Astrocyte (in vitro differentiated cells and primary cell): Measurements from ENCODE around the gene PYY. TPM values are rescaled to one million over a fixed set of nuclear protein-coding genes. Genes with fewer than 3 reads are reported as not detected.
"Not testable (repeated sequence)": the region's sequence is repeated elsewhere in the genome, so short reads cannot be mapped to it uniquely, and the experiment has no call there.

Source experiments
- DNase-seq: peaks from one replicate; pipeline ENCODE4 v3.0.0-alpha.2; 2010; ENCODE audit warnings: low read depth
- FAIRE-seq: peaks from 2 replicates; lab custom pipeline; 2011; peaks lifted over from hg19 to GRCh38; lab: Jason Lieb, UNC
- H2AFZ ChIP-seq: 2 replicates; pipeline ENCODE4 v1.6.0; 2012; ENCODE audit warnings: low read depth, low read length, inconsistent platforms
- H3K27ac ChIP-seq: 2 replicates; pipeline ENCODE4 v1.5.1; 2011; ENCODE audit warnings: low read depth, low read length, inconsistent platforms
- H3K27me3 ChIP-seq: 2 replicates; pipeline ENCODE4 v1.6.0; 2011; ENCODE audit warnings: low read length, inconsistent platforms; ENCODE audit not compliant: insufficient read depth
- H3K36me3 ChIP-seq: 2 replicates; pipeline ENCODE4 v1.5.1; 2011; ENCODE audit warnings: low read length, inconsistent platforms; ENCODE audit not compliant: insufficient read depth
- H3K4me1 ChIP-seq: 2 replicates; pipeline ENCODE4 v1.5.1; 2011; ENCODE audit warnings: low read length, inconsistent platforms; ENCODE audit not compliant: insufficient read depth
- H3K4me2 ChIP-seq: 2 replicates; pipeline ENCODE4 v1.6.0; 2012; ENCODE audit warnings: low read length, inconsistent platforms
- H3K4me3 ChIP-seq: 2 replicates; pipeline ENCODE4 v1.5.1; 2011; ENCODE audit warnings: low read depth, mild to moderate bottlenecking, low read length, inconsistent platforms; ENCODE audit not compliant: insufficient read depth
- H3K79me2 ChIP-seq: 2 replicates; pipeline ENCODE4 v1.6.0; 2012; ENCODE audit warnings: mild to moderate bottlenecking, low read length, inconsistent platforms; ENCODE audit not compliant: insufficient read depth
- H3K9ac ChIP-seq: 2 replicates; pipeline ENCODE4 v1.6.0; 2012; ENCODE audit warnings: mild to moderate bottlenecking, low read length, inconsistent platforms
- H3K9me3 ChIP-seq: 2 replicates; pipeline ENCODE4 v1.5.1; 2012; ENCODE audit warnings: low read depth, mild to moderate bottlenecking, low read length, inconsistent platforms; ENCODE audit not compliant: insufficient read depth
- H4K20me1 ChIP-seq: 2 replicates; pipeline ENCODE4 v1.6.0; 2012; ENCODE audit warnings: low read length, inconsistent platforms; ENCODE audit not compliant: insufficient read depth
- H3K27ac Mint-ChIP-seq: one replicate; pipeline ENCODE4 v1.8.0; 2021; ENCODE audit warnings: mild to moderate bottlenecking, mixed read lengths; ENCODE audit not compliant: unreplicated experiment
- H3K27me3 Mint-ChIP-seq: one replicate; pipeline ENCODE4 v1.8.0; 2021; ENCODE audit warnings: low read depth, mixed read lengths; ENCODE audit not compliant: unreplicated experiment
- H3K36me3 Mint-ChIP-seq: one replicate; pipeline ENCODE4 v1.8.0; 2021; ENCODE audit warnings: low read depth, mixed read lengths; ENCODE audit not compliant: unreplicated experiment
- H3K4me1 Mint-ChIP-seq: one replicate; pipeline ENCODE4 v1.8.0; 2021; ENCODE audit warnings: low read depth, mixed read lengths; ENCODE audit not compliant: unreplicated experiment
- H3K4me3 Mint-ChIP-seq: one replicate; pipeline ENCODE4 v1.8.0; 2021; ENCODE audit warnings: mild to moderate bottlenecking, moderate library complexity, mixed read lengths; ENCODE audit not compliant: unreplicated experiment
- H3K9me3 Mint-ChIP-seq: one replicate; pipeline ENCODE4 v1.8.0; 2021; ENCODE audit warnings: mild to moderate bottlenecking, mixed read lengths; ENCODE audit not compliant: unreplicated experiment
- EZH2 ChIP-seq: IDR thresholded peaks from 2 replicates; pipeline ENCODE4 v1.6.1; 2012; ENCODE audit warnings: mild to moderate bottlenecking, low read length, inconsistent platforms; ENCODE audit not compliant: insufficient read depth
- total RNA-seq: library from RNA; stranded (reverse); gene quantifications from 2 replicates; pipeline ENCODE4 v1.2.1, GENCODE V29; 2021
- TF ChIP-seq, protein P1 (sequence below): IDR thresholded peaks from 2 replicates; pipeline ENCODE4 v1.5.1; 2011; ENCODE audit warnings: low read depth, mild to moderate bottlenecking, inconsistent platforms, low read length, moderate library complexity; ENCODE audit not compliant: insufficient read depth

The PYY gene
- total RNA-seq, 1 donor from 2014 or later: not detected

DNA sequence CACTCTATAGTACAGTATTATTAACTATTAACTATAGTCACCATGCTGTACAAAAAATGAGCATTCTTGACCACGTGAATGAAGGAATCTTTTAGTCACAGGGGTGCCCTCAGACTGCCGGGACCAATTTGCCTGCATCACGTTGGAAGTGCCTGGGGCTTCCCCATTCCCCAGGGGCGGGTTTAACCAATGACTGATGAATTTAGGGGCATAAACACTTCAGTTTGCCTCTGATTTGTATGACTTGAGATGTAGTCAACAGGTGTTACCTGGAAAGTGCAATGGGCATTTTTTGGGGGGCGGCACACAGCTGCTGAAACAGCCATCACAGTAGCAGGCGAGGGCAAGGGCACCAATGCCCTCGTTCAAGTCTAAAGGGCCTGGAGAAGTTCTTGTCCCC is 8.7 kb upstream of the PYY start:
- H3K9me3 ChIP-seq: no peaks in the 10 kb centered on the region
- H3K9me3 Mint-ChIP-seq: peaks cover 3% of the 10 kb centered on the region
- no peaks in the 10 kb centered on the region for H3K36me3 Mint-ChIP-seq
- FAIRE-seq (no peak), DNase-seq (no peak)
- H3K4me1 ChIP-seq: no peaks in the 10 kb centered on the region
- H2AFZ ChIP-seq: no peak overlapping the region
- H3K4me3 ChIP-seq: no peak overlapping the region
- H3K4me1 Mint-ChIP-seq: peaks cover 5% of the 10 kb centered on the region
- H3K4me3 Mint-ChIP-seq: no peak overlapping the region
- H3K27me3 Mint-ChIP-seq: peaks cover 24% of the 10 kb centered on the region
- no peak overlapping the region for H3K27ac ChIP-seq
- no peaks in the 10 kb centered on the region for H3K36me3 ChIP-seq
- TF ChIP-seq, protein P1, sequence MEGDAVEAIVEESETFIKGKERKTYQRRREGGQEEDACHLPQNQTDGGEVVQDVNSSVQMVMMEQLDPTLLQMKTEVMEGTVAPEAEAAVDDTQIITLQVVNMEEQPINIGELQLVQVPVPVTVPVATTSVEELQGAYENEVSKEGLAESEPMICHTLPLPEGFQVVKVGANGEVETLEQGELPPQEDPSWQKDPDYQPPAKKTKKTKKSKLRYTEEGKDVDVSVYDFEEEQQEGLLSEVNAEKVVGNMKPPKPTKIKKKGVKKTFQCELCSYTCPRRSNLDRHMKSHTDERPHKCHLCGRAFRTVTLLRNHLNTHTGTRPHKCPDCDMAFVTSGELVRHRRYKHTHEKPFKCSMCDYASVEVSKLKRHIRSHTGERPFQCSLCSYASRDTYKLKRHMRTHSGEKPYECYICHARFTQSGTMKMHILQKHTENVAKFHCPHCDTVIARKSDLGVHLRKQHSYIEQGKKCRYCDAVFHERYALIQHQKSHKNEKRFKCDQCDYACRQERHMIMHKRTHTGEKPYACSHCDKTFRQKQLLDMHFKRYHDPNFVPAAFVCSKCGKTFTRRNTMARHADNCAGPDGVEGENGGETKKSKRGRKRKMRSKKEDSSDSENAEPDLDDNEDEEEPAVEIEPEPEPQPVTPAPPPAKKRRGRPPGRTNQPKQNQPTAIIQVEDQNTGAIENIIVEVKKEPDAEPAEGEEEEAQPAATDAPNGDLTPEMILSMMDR: no peak
- no peak for TF ChIP-seq EZH2
- H3K27ac Mint-ChIP-seq: no peak overlapping the region
- peaks cover 16% of the 10 kb centered on the region for H3K27me3 ChIP-seq
- no peaks in the 10 kb centered on the region for H3K79me2 ChIP-seq
- H3K4me2 ChIP-seq: no peak overlapping the region
- no peak overlapping the region for H3K9ac ChIP-seq
- H4K20me1 ChIP-seq: no peaks in the 10 kb centered on the region

DNA sequence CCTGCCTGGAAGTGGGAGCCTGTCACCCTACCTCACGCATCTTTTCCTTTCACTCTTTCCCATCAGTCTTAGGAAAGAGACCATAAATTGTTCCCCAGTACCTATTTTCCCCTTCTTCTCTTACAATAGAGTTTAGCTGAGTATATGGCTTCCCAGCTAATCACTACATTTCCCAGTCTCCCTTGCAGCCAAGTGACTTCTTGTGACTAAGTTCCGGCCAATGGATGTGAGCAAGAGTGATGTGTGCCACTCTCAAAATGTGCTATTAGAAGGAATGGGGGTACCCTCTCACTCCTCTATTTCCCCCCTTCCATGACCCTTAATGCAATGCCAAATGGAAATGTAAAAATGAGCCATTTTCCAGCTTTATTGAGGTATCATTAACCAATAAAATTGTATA is 8.2 kb upstream of the PYY start:
- DNase-seq: no peak
- Mint-ChIP-seq H3K36me3 (no peaks in the 10 kb centered on the region), H3K4me3 (no peak overlapping the region), H3K4me1 (peaks cover 5% of the 10 kb centered on the region), H3K27me3 (peaks cover 21% of the 10 kb centered on the region), H3K9me3 (peaks cover 3% of the 10 kb centered on the region), H3K27ac (no peak overlapping the region)
- Histone ChIP-seq H4K20me1 (no peaks in the 10 kb centered on the region), H3K79me2 (no peaks in the 10 kb centered on the region), H3K9ac (no peak overlapping the region), H3K4me1 (no peaks in the 10 kb centered on the region), H3K4me2 (no peak overlapping the region), H3K27me3 (peaks cover 16% of the 10 kb centered on the region), H3K9me3 (no peaks in the 10 kb centered on the region), H3K27ac (no peak overlapping the region), H2AFZ (no peak overlapping the region), H3K4me3 (no peak overlapping the region), H3K36me3 (no peaks in the 10 kb centered on the region)
- TF ChIP-seq, protein P1: no peak
- TF ChIP-seq EZH2: no peak
- FAIRE-seq: no peak

DNA sequence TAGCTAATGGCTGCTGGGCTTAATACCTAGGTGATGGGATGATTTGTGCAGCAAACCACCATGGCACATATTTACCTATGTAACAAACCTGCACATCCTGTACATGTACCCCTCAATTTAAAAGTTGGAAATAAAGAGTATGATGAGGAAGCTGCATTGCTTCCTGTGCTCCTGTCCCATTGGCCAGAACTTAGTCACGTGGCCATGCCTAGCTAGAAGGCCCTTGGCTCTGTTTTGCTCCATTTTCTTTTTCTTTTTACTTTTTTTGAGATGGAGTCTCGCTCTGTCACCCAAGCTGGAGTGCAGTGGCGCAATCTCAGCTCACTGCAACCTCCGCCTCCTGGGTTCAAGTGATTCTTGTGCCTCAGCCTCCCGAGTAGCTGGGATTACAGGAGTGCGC is 7.6 kb upstream of the PYY start:
- H3K9me3 ChIP-seq, H3K4me2 ChIP-seq, H3K4me3 Mint-ChIP-seq, H3K36me3 Mint-ChIP-seq, FAIRE-seq, H3K27ac ChIP-seq, H3K4me1 ChIP-seq, H3K79me2 ChIP-seq, H3K4me1 Mint-ChIP-seq, H4K20me1 ChIP-seq, H2AFZ ChIP-seq, DNase-seq, H3K36me3 ChIP-seq, H3K9ac ChIP-seq, H3K9me3 Mint-ChIP-seq, H3K4me3 ChIP-seq, H3K27ac Mint-ChIP-seq: not testable (repeated sequence)
- peaks cover 24% of the 10 kb centered on the region for H3K27me3 Mint-ChIP-seq
- H3K27me3 ChIP-seq: peaks cover 14% of the 10 kb centered on the region
